Measurements from ENCODE around the gene GGA1.
A peak's percentile ranks its signal among the peaks of the same experiment; 100 is the strongest.
"Not testable (repeated sequence)": the region's sequence is repeated elsewhere in the genome, so short reads cannot be mapped to it uniquely, and the experiment has no call there.

The GGA1 gene

GRCh38 chr22:37571258-37571991, 37.2 kb upstream of the GGA1 start:
- DNase-seq (ENCODE audit: low read depth in 2 of 2) = no peak

DNA sequence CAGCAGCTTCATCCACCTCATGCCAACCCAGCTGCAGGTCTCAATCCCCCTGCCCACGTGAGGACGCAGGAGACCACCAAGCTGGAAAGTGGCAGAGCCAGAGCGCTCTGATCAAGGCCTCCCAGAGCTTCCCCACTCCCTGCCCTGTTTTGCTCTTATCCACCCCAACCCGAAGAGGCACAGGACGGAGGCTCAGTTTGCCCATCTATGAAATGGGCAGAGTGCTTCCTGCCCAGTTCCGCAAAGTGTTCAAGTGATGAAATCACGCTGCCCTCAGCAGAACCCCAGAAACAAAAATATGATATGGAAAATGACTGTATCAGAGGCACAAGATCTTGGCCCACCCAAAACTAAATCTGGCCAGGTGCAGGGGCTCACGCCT, 36.7 kb upstream of the GGA1 start:
- DNase-seq (ENCODE audit: low read depth in 2 of 2) = no peak

DNA sequence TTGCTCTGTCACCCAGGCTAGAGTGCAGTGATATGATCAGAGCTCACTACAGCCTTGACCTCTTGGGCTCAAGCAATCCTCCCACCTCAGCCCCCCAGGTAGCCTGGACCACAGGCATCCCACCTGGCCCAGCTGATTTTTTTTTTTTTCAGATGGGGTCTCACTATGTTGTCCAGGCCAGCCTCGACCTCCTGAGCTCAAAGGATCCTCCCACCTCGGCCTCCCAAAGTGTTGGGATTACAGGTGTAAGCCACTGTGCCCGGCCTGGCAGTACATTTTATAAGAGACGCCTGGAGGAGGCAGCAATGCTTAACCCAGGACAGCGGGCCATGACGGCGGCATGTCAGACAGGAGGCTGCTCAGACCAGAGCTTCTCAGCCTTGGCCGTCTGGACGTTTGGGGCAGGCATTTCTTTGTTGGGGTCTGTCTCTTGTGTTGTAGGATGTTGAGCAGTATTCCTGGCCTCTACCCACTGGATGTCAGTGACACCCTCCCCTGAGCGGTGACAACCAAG, 33.1 kb upstream of the GGA1 start:
- no peak for DNase-seq (ENCODE audit: low read depth in 2 of 2)

DNA sequence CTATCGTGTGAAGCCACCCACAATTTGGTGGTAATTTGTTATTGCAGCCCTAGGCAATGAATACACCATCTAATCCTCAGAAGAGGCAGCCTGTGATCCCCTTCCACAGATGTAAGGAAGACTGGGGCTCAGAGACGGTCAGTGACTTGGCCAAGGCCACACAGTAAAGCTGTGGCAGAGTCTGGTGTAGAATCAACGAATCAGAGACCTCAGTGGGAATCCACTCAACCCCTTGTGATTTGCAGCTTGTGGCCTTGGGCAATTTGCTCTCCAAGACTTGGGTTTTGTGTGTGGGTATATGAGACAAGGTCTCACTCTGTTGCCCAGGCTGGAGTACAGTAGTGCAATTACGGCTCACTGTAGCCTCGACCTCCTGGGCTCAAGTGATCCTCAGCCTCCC, 30.6 kb upstream of the GGA1 start:
- no peak for DNase-seq (ENCODE audit: low read depth in 2 of 2)

DNA sequence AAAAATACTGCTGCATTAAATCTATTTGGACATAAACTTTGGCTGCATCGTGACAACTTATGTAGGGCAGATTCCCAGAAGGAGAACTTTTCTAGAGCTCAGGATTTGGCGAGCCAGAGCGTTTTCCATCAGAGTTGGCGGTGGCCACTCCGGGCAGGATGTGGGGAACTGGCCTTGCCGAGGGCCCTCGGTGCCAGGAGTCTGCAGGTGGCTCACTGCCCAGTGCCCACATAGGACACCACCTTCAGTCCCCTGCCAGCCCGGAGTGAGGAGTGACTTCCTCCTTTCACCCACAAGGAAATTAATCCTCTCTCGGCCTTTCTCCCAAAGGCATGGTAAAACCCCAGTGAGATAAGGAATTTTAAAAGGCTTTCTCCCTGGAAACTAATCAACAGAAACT, 27.1 kb upstream of the GGA1 start:
- no peak for DNase-seq (ENCODE audit: low read depth in 2 of 2)

GRCh38 chr22:37582526-37582925, 26.1 kb upstream of the GGA1 start:
- DNase-seq (ENCODE audit: low read depth in 2 of 2) = no peak

GRCh38 chr22:37588546-37589215, 20.0 kb upstream of the GGA1 start:
- DNase-seq (ENCODE audit: low read depth in 2 of 2) = no peak

DNA sequence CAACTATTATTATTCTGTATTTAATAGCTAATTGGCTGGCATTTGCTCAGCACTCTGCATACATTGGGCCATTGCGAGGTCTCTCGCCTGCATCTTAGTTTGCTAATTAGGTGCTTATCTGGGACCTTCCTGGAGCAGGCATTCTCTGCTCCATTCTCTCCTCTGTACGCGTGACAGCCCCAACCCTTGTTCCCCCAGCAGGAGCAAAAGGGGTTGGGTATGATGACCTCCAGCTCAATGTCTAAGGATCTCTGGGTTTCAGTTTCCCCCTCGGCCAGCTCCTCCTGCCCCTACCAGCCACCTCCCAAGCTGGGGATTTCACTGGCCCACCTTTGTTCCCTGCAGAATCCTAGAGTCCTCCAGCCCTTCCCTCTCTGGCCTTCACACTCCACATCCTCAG, 19.0 kb upstream of the GGA1 start:
- no peak for DNase-seq (ENCODE audit: low read depth in 2 of 2)

DNA sequence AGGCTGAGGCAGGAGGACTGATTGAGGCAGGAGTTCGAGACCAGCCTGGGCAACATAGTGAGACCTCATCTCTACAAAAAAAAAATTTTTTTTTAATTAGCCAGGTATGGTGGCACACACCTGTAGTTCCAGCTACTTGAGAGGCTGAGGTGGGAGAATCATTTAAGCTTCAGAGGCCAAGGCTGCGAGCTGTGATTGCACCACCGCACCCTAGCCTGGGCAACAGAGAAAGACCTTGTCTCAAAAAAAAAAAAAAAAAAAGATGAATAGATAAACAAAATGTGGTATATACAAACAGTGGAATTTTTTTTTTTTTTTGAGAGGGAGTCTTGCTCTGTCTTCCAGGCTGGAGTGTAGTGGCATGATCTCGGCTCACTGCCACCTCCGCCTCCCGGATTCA, 17.6 kb upstream of the GGA1 start:
- DNase-seq (ENCODE audit: low read depth in 2 of 2) = not testable (repeated sequence)

DNA sequence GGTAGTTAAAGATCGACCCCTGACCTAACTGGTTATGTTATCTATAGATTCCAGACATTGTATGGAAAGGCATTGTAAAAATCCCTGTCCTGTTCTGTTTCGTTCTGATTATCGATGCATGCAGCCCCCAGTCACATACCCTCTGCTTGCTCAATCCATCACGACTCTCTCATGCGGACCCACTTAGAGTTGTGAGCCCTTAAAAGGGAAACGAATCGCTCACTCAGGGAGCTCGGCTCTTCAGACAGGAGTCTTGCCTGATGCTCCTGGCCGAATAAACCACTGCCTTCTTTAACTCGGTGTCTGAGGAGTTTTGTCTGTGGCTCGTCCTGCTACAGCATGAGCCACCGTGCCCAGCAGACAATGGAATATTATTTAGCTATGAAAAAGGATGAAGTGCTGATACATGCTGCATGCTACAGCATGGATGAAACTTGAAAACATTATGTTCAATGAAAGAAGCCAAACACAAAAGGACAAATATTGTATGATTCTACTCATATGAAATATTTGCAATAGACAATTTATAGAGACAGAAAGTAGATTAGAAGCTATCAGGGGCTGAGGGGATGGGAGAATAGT, 16.7 kb upstream of the GGA1 start:
- DNase-seq (ENCODE audit: low read depth in 2 of 2) = no peak

GRCh38 chr22:37594237-37594636, 14.4 kb upstream of the GGA1 start:
- DNase-seq (ENCODE audit: low read depth in 2 of 2) = no peak

DNA sequence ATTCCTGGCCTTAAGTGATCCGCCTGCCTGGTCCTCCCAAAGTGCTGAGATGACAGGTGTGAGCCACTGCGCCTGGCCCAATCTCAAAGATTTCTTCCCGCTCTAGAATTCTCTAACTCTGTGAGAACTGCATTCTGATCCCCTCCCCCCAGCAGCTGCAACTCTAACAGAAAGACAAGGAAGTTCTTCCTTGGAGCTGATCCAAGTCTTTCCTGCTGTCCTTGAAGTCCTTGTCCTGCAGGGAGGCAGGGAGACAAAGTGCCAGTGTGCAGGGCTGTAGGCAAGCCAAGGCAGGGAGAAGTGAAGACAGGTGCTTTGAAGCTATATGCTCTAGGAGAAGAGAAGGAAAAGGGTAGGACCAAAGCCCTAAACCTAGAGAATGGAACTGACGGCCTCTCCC, 9.5 kb upstream of the GGA1 start:
- DNase-seq (ENCODE audit: low read depth in 2 of 2) = no peak

- DNase-seq (ENCODE audit: low read depth in 2 of 2) = no peak
Observed at GRCh38 chr22:37601203-37601539, 7.5 kb upstream of the GGA1 start.

DNA sequence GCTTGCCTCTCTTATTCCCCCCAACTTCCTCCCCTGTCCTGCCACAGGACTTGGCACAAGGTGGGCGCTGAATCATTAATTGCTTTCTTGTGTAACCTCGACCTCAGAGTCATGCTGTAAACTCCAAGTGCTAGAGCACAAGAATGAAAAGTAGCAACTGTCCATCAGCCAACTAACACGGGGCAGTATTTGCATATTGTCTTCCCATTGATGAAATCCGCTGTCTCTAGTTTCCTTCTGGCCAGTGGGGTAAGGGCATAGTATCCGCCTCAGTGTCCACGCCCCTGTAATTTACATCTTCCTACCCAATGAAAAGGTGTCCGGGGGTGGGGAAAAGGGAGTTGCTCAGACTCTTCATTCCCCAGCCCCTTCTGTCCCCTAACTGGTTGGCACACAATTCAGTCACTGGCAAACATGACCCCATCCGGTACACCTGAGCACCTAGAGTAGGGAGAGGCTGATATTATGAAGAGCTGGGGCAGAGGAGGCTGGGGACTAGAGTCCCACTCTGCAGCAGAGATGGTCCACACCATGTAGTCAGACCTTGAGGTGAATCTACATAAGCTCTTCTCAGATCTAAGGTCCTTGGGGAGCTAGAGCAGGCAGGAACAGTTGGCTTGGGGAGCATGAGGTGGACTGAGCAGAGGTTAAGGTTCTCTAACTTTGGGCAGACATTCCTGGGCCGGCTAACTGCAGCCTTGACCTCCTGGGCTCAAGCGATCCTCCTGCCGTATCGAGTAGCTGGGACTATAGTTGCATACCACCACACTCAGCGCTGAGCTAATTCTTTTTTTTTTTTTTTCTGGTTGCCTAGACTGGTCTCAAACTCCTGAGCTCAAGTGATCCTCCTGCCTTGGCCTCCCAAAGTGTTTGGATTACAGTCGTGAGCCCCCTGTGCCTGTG, 6.8 kb upstream of the GGA1 start:
- DNase-seq (ENCODE audit: low read depth in 2 of 2) = no peak

DNA sequence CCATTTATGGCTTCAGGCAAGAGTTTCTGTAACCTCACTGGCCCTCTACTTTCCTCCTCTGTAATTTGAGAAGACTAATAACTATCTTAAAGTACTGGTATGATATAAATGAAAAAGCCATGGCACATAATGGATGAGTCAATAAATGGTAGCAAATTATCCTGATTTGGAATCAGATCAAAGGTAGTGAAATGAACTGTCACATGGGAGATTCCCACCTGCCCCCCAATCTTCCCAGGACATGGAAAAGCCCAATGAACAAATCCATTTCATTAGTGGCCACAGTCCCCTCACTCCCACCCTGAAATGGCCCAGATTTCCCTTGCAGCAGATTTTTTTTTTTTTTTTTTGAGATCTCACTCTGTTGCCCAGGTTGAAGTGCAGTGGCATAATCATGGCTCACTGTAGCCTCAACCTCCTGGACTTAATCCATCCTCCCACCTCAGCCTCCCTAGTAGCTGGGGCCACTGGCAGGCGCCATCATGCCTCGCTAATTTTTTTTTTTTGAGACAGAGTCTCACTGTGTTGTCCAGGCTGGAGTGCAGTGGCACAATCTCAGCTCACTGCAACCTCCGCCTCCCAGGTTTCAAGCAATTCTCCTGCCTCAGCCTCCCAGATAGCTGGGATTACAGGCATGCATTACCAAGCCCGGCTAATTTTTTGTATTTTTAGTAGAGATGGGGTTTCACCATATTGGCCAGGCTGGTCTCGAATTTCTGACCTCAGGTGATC, 5.9 kb upstream of the GGA1 start:
- DNase-seq (ENCODE audit: low read depth in 2 of 2) = not testable (repeated sequence)

GRCh38 chr22:37604074-37604473, 4.6 kb upstream of the GGA1 start:
- DNase-seq (ENCODE audit: low read depth in 2 of 2) = no peak

GRCh38 chr22:37604875-37605274, 3.8 kb upstream of the GGA1 start:
- no peak for DNase-seq (ENCODE audit: low read depth in 2 of 2)

GRCh38 chr22:37607010-37607934, 1.4 kb upstream of the GGA1 start:
- peak; percentile 87 to 92 for DNase-seq (ENCODE audit: low read depth in 2 of 2)

DNA sequence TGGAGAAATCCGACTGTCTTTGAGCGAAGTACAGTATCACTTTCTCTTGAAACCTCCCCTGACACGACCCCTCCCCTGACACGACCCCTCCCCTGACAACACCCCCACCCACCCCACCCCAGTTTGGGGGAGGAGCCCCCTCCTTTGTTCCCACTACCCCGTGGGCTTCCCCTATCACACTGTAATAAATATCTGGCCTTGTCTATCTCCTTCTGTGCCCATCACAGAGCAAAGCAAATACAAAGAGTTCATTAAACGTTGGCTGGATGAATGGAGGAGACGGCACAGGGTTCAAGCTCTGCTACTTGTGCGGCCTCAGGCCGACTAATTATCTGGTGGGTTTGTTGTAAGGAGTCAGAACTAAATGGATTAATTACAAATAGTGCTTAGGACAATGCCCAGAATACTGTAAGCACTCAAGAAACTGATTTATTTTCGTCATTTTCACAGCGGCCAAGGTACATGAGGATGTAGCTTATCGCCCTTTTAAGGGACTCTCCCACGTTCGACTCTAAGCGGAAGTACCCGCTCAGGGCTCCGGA, 628 bp upstream of the GGA1 start:
- DNase-seq (ENCODE audit: low read depth in 2 of 2) = no peak

Data from stimulated activated CD4-positive, alpha-beta T cell treated with anti-CD3 and anti-CD28 coated beads, Interleukin-4, amount 100 ng/mL, for 48 hours (primary cell).